CD14-positive monocyte (primary cell): ENCODE results near the gene TSC22D1. TPM values are rescaled to one million over a fixed set of nuclear protein-coding genes. Genes with fewer than 3 reads are reported as not detected.

Source experiments
- DNase-seq, 3 donors: peaks; one replicate each; pipeline ENCODE4 v3.0.0-alpha.2; 2011 to 2022
- H2AFZ ChIP-seq: 2 replicates; pipeline ENCODE4 v1.6.0; 2012; ENCODE audit warnings: mild to moderate bottlenecking, low read depth, low read length, inconsistent platforms; ENCODE audit not compliant: insufficient read depth, poor library complexity, severe bottlenecking
- H3K27ac ChIP-seq, 2 donors: 1 replicate in 1 of 2; 2 replicates in 1 of 2; pipeline ENCODE4 v1.5.1; 2012 to 2013; ENCODE audit warnings: low read length in 2 of 2, control low read depth in 1 of 2, inconsistent platforms in 1 of 2, low read depth in 1 of 2, mild to moderate bottlenecking in 1 of 2
- H3K27me3 ChIP-seq, 2 donors: one replicate each; pipeline versions ENCODE4 v1.6.0 to v1.6.1; 2011 to 2013; ENCODE audit warnings: low read length in 2 of 2; ENCODE audit not compliant: control insufficient read depth in 2 of 2, insufficient read depth in 2 of 2
- H3K36me3 ChIP-seq, 2 donors: replicated peaks in 1 of 2; 1 replicate in 1 of 2; 2 replicates in 1 of 2; pipeline versions ENCODE4 v1.5.1 to v1.6.1; 2012 to 2013; ENCODE audit warnings: low read length in 2 of 2, control low read depth in 1 of 2, inconsistent platforms in 1 of 2, mild to moderate bottlenecking in 1 of 2; ENCODE audit not compliant: insufficient read depth in 2 of 2, control insufficient read depth in 1 of 2
- H3K4me1 ChIP-seq, 2 donors: 1 replicate in 1 of 2; 2 replicates in 1 of 2; pipeline versions ENCODE4 v1.5.1 to v1.6.1; 2012 to 2013; ENCODE audit warnings: low read length in 2 of 2, control low read depth in 1 of 2, inconsistent platforms in 1 of 2, mild to moderate bottlenecking in 1 of 2, moderate library complexity in 1 of 2; ENCODE audit not compliant: insufficient read depth in 2 of 2, control insufficient read depth in 1 of 2
- H3K4me2 ChIP-seq: replicated peaks from 2 replicates; pipeline ENCODE3; 2012; ENCODE audit warnings: low read length, moderate library complexity, mild to moderate bottlenecking; ENCODE audit not compliant: poor library complexity, severe bottlenecking; ENCODE audit errors: extremely low read depth
- H3K4me3 ChIP-seq, 3 experiments: fragments of 200-600 bp in 1 of 3; sonication (generic) in 1 of 3; replicated peaks in 1 of 3; 1 replicate in 2 of 3; 2 replicates in 1 of 3; pipeline ENCODE4 v1.5.1; 2011 to 2013; ENCODE audit warnings: low read length in 3 of 3, mild to moderate bottlenecking in 3 of 3, control low read depth in 2 of 3, low read depth in 2 of 3, inconsistent platforms in 1 of 3, moderate library complexity in 1 of 3
- H3K79me2 ChIP-seq: 2 replicates; pipeline ENCODE4 v1.6.0; 2012; ENCODE audit warnings: mild to moderate bottlenecking, control low read depth, inconsistent platforms, low read length, moderate library complexity; ENCODE audit not compliant: insufficient read depth
- H3K9ac ChIP-seq: 2 replicates; pipeline ENCODE4 v1.6.0; 2017; ENCODE audit warnings: low read length, mild to moderate bottlenecking; ENCODE audit not compliant: insufficient read depth, poor library complexity, severe bottlenecking
- H3K9me3 ChIP-seq, 2 donors: replicated peaks in 1 of 2; 1 replicate in 1 of 2; 2 replicates in 1 of 2; pipeline versions ENCODE4 v1.5.1 to v1.6.1; 2012 to 2013; ENCODE audit warnings: low read length in 2 of 2, control low read depth in 1 of 2; ENCODE audit not compliant: control insufficient read depth in 1 of 2, insufficient read depth in 1 of 2
- H4K20me1 ChIP-seq: 2 replicates; pipeline ENCODE4 v1.6.0; 2012; ENCODE audit warnings: mild to moderate bottlenecking, low read length, control low read depth, moderate library complexity; ENCODE audit not compliant: insufficient read depth
- H3K27ac Mint-ChIP-seq, 7 donors: one replicate each; pipeline ENCODE4 v1.8.0; 2020; ENCODE audit warnings: mild to moderate bottlenecking in 7 of 7, mixed read lengths in 7 of 7, moderate library complexity in 6 of 7, inconsistent platforms in 2 of 7
- H3K27me3 Mint-ChIP-seq, 3 donors: one replicate each; pipeline ENCODE4 v1.8.0; 2021 to 2022; ENCODE audit warnings: low read depth in 3 of 3, mild to moderate bottlenecking in 3 of 3, mixed read lengths in 3 of 3, moderate library complexity in 3 of 3, inconsistent platforms in 1 of 3
- H3K36me3 Mint-ChIP-seq, 2 donors: one replicate each; pipeline ENCODE4 v1.8.0; 2020; ENCODE audit warnings: mixed read lengths in 2 of 2, inconsistent platforms in 1 of 2, mild to moderate bottlenecking in 1 of 2
- H3K4me1 Mint-ChIP-seq: one replicate; pipeline ENCODE4 v1.8.0; 2020; ENCODE audit warnings: mild to moderate bottlenecking, mixed read lengths
- H3K4me3 Mint-ChIP-seq, 2 donors: one replicate each; pipeline ENCODE4 v1.8.0; 2020; ENCODE audit warnings: mild to moderate bottlenecking in 2 of 2, mixed read lengths in 2 of 2, moderate library complexity in 1 of 2
- H3K9me3 Mint-ChIP-seq, 7 donors: one replicate each; pipeline ENCODE4 v1.8.0; 2020 to 2022; ENCODE audit warnings: mixed read lengths in 7 of 7, mild to moderate bottlenecking in 6 of 7, moderate library complexity in 6 of 7, inconsistent platforms in 2 of 7
- CTCF ChIP-seq: fragments of 200-600 bp; IDR thresholded peaks from one replicate; pipeline ENCODE4 v1.8.0; 2022; ENCODE audit warnings: antibody characterized with exemption, mild to moderate bottlenecking
- WGBS: methylation state at CpG from one replicate; pipeline ENCODE4 v1.1.5; 2013; ENCODE audit warnings: missing lambda C conversion rate; ENCODE audit not compliant: insufficient coverage; 5-methylcytosine and 5-hydroxymethylcytosine counted together
- intact Hi-C, 2 donors: fragments of 100-400 bp; cut with micrococcal nuclease; formaldehyde crosslinking; loops; one replicate each; pipeline versions ENCODE4 v1.15.0 to v1.15.1; 2023
- polyA plus RNA-seq, 3 donors: library from polyadenylated mRNA; depleted of rRNA in 1 of 3; unstranded in 2 of 3; stranded (reverse) in 1 of 3; fragments of 300-500 nt in 2 of 3; fragments of >200 nt in 1 of 3; fragmentation: Illumina TruSeq in 2 of 3; gene quantifications; 1 replicate in 2 of 3; 2 replicates in 1 of 3; pipeline ENCODE4 v1.2.3, GENCODE V29; 2012 to 2021

Gene TSC22D1
- polyA plus RNA-seq, 3 donors: 1.9 to 10.4 (median 3.1) TPM

- no peak overlapping the region for H3K9ac ChIP-seq
- no peaks in the 10 kb centered on the region for H3K79me2 ChIP-seq
- no peak overlapping the region for H3K4me3 ChIP-seq
- H3K4me3 Mint-ChIP-seq: no peak overlapping the region
- peaks cover 10% of the 10 kb centered on the region for H3K4me1 Mint-ChIP-seq
- H3K27ac Mint-ChIP-seq: no peak overlapping the region
- H3K9me3 ChIP-seq: no peaks in the 10 kb centered on the region
- no peaks in the 10 kb centered on the region for H3K36me3 ChIP-seq
- TF ChIP-seq CTCF: no peak
- H3K27me3 ChIP-seq: no peaks in the 10 kb centered on the region
- H3K4me2 ChIP-seq: no peak overlapping the region
- H3K4me1 ChIP-seq: peaks cover 6 to 13% of the 10 kb centered on the region in 2 donors
- peaks cover 0 to 3% (median 0%) of the 10 kb centered on the region in 7 donors for H3K9me3 Mint-ChIP-seq
- H3K27me3 Mint-ChIP-seq: no peaks in the 10 kb centered on the region
- 100% methylated on average over 1 of the region's 1 CpG for WGBS
- DNase-seq: no peak
- H3K36me3 Mint-ChIP-seq: no peaks in the 10 kb centered on the region
- intact Hi-C loops: loop anchor here in 1 of 2 donors (10.0 kb wide), 2 partner anchors 87 to 157 kb away; partner anchors contain the start of gene TSC22D1
- no peaks in the 10 kb centered on the region for H4K20me1 ChIP-seq
- no peak overlapping the region for H3K27ac ChIP-seq
- no peak overlapping the region for H2AFZ ChIP-seq
These were observed 88.1 kb downstream of the TSC22D1 start for GRCh38 chr13:44487989-44488388.

GRCh38 chr13:44484562-44485138 lies 91.5 kb downstream of the TSC22D1 start:
- Histone ChIP-seq H3K9me3 (no peaks in the 10 kb centered on the region), H3K4me1 (peaks cover 6 to 13% of the 10 kb centered on the region in 2 donors), H2AFZ (peak overlapping the region; percentile 67), H4K20me1 (no peaks in the 10 kb centered on the region), H3K36me3 (no peaks in the 10 kb centered on the region), H3K4me3 (peak overlapping the region in 1 of 3 experiments; percentile 34), H3K9ac (peak overlapping the region; percentile 23), H3K79me2 (no peaks in the 10 kb centered on the region), H3K27ac (peak overlapping the region in 1 of 2 donors; percentile 44), H3K4me2 (peak overlapping the region; percentile 45), H3K27me3 (no peaks in the 10 kb centered on the region)
- no peaks in the 10 kb centered on the region for H3K27me3 Mint-ChIP-seq
- H3K4me1 Mint-ChIP-seq: peaks cover 10% of the 10 kb centered on the region
- peak overlapping the region in 2 of 7 donors; percentile 17 to 46 for H3K27ac Mint-ChIP-seq
- no peaks in the 10 kb centered on the region for H3K9me3 Mint-ChIP-seq
- intact Hi-C loops: loop anchor here (5.0 to 10.0 kb wide), 4 partner anchors 90 to 488 kb away; partner anchors contain the start of gene TSC22D1 (in 1 of the 2)
- peak overlapping the region; percentile 7 to 39 for H3K4me3 Mint-ChIP-seq
- H3K36me3 Mint-ChIP-seq: no peaks in the 10 kb centered on the region
- DNase-seq: peak in 1 of 3 donors; percentile 16
- no CpG with 5 or more reads among the region's 4 CpGs for WGBS
- no peak for TF ChIP-seq CTCF
